Gastroesophageal sphincter (tissue), 3 donors: ENCODE results near the gene EMB.

ENCODE experiments used
- CTCF ChIP-seq, 4 experiments: fragments of 200-600 bp in 2 of 4; fragments of 450-650 bp in 2 of 4; sonication (generic) in 1 of 4; IDR thresholded peaks; one replicate each; pipeline ENCODE4 v1.5.1; 2017 to 2019; ENCODE audit warnings: antibody characterized with exemption in 4 of 4, mild to moderate bottlenecking in 2 of 4, moderate library complexity in 2 of 4
- EP300 ChIP-seq: sonication (generic); formaldehyde crosslinking; IDR thresholded peaks from one replicate; pipeline ENCODE4 v1.6.1; 2017; ENCODE audit warnings: antibody characterized with exemption, mild to moderate bottlenecking
- POLR2A ChIP-seq, 2 donors: fragments of 450-650 bp; IDR thresholded peaks; one replicate each; pipeline ENCODE4 v1.6.1; 2017; ENCODE audit warnings: antibody characterized with exemption in 2 of 2, mild to moderate bottlenecking in 2 of 2, moderate library complexity in 1 of 2
- POLR2AphosphoS5 ChIP-seq: sonication (generic); formaldehyde crosslinking; IDR thresholded peaks from one replicate; pipeline ENCODE4 v1.6.1; 2017; ENCODE audit warnings: antibody characterized with exemption

GRCh38 chr5:50447228-50447627, 6.1 kb upstream of the EMB start:
- TF ChIP-seq CTCF (IDR thresholded peaks at IDR 0.05): no peak
- TF ChIP-seq POLR2A (IDR thresholded peaks at IDR 0.05): no peak
- TF ChIP-seq POLR2AphosphoS5: no peak
- no peak for TF ChIP-seq EP300
